ENCODE measurements around the gene ARHGEF18. TPM values are rescaled to one million over a fixed set of nuclear protein-coding genes. Genes with fewer than 3 reads are reported as not detected.

Gene ARHGEF18
- 15.8 and 24.0 TPM in 2 replicates for total RNA-seq

GRCh38 chr19:7348587-7349230 is at the start of gene ARHGEF18:
ARHGEF18 (plus strand) TSS chr19:7348937; CDS start chr19:7362891, 13,954 bp downstream.

Other genes starting within 250 kb of the ARHGEF18 start
- 24.0 and 24.6 TPM in 2 replicates for gene INSR, start 54.5 kb upstream of the ARHGEF18 start, total RNA-seq
- gene PEX11G, start 140.1 kb downstream of the ARHGEF18 start, total RNA-seq: 2.5 and 5.5 TPM in 2 replicates
- 14.1 and 18.0 TPM in 2 replicates for gene ZNF358, start 167.2 kb downstream of the ARHGEF18 start, total RNA-seq
- 7.8 and 8.8 TPM in 2 replicates for gene MCOLN1, start 173.7 kb downstream of the ARHGEF18 start, total RNA-seq
- gene PNPLA6, start 186.8 kb downstream of the ARHGEF18 start, total RNA-seq: 72.8 and 82.1 TPM in 2 replicates
- gene CAMSAP3, start 246.9 kb downstream of the ARHGEF18 start, total RNA-seq: not detected in 2 replicates